ENCODE measurements around the gene BDKRB2. TPM values are rescaled to one million over a fixed set of nuclear protein-coding genes. Genes with fewer than 3 reads are reported as not detected.

BDKRB2 gene
- total RNA-seq, 1 experiment from 2014 or later = 0.06 TPM

GRCh38 chr14:96197969-96198368 is 6.7 kb upstream of the BDKRB2 start:
- DNase-seq (ENCODE audit: low read depth) = no peak

GRCh38 chr14:96198430-96199130 is 6.1 kb upstream of the BDKRB2 start:
- no peak for DNase-seq (ENCODE audit: low read depth)

GRCh38 chr14:96201157-96201556 is 3.5 kb upstream of the BDKRB2 start:
- no peak for DNase-seq (ENCODE audit: low read depth)

GRCh38 chr14:96201965-96202364 is 2.7 kb upstream of the BDKRB2 start:
- no peak for DNase-seq (ENCODE audit: low read depth)

- no peak for DNase-seq (ENCODE audit: low read depth)
These were observed 2.1 kb upstream of the BDKRB2 start for GRCh38 chr14:96202441-96203094.

- no peak for DNase-seq (ENCODE audit: low read depth)
These were observed 1.5 kb upstream of the BDKRB2 start for GRCh38 chr14:96203116-96203515.

GRCh38 chr14:96203635-96204034 is 1.0 kb upstream of the BDKRB2 start:
- DNase-seq (ENCODE audit: low read depth) = peak; percentile 15

GRCh38 chr14:96205059-96205977 is 679 bp downstream of the BDKRB2 start:
- DNase-seq (ENCODE audit: low read depth) = no peak

- DNase-seq (ENCODE audit: low read depth) = no peak
These were observed 1.3 kb downstream of the BDKRB2 start for GRCh38 chr14:96205978-96206360.

GRCh38 chr14:96206461-96206860 is 1.8 kb downstream of the BDKRB2 start:
- no peak for DNase-seq (ENCODE audit: low read depth)

GRCh38 chr14:96207686-96208085 is 3.0 kb downstream of the BDKRB2 start:
- DNase-seq (ENCODE audit: low read depth) = no peak

- no peak for DNase-seq (ENCODE audit: low read depth)
These were observed 4.1 kb downstream of the BDKRB2 start for GRCh38 chr14:96208739-96209138.

- no peak for DNase-seq (ENCODE audit: low read depth)
These were observed 7.5 kb downstream of the BDKRB2 start for GRCh38 chr14:96212140-96212539.

- no peak for DNase-seq (ENCODE audit: low read depth)
These were observed 8.3 kb downstream of the BDKRB2 start for GRCh38 chr14:96212896-96213295.

- no peak for DNase-seq (ENCODE audit: low read depth)
These were observed 9.3 kb downstream of the BDKRB2 start for GRCh38 chr14:96213871-96214465.

GRCh38 chr14:96214793-96215192 is 10.2 kb downstream of the BDKRB2 start:
- no peak for DNase-seq (ENCODE audit: low read depth)

GRCh38 chr14:96215452-96216244 is 11.0 kb downstream of the BDKRB2 start:
- DNase-seq (ENCODE audit: low read depth) = no peak

- no peak for DNase-seq (ENCODE audit: low read depth)
These were observed 12.0 kb downstream of the BDKRB2 start for GRCh38 chr14:96216627-96217026.

- no peak for DNase-seq (ENCODE audit: low read depth)
These were observed 12.8 kb downstream of the BDKRB2 start for GRCh38 chr14:96217376-96217913.

GRCh38 chr14:96221109-96221650 is 16.5 kb downstream of the BDKRB2 start:
- DNase-seq (ENCODE audit: low read depth) = no peak
